ENCODE data around the gene PCGF3.

DNA sequence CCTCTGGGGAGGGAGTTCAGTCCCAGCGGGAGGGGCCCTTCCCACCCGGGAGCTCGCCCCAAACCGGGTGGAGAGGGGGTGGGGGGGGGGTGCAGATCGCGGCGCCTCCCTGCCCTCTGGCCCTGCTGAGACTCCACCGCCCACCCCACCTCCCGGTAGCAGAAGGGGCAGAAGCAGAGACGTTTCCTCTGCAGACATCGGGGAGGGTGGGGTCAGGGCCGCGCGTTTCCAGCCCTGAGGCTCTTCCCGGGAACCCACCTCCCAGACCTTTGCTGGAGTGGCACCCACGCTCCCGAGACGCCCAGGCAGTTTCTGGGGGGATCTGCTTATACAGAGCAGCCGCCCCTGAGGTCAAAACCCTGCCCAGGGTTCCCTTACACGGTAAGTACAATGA is 90.1 kb downstream of the PCGF3 start:
- TF ChIP-seq TCF7L2 (IDR thresholded peaks at IDR 0.05; ENCODE audit: low read depth, low read length) (no peak), PTRF (tag; IDR thresholded peaks at IDR 0.05) (no peak), FOXK1 (CRISPR knock-in tag; IDR thresholded peaks at IDR 0.05; ENCODE audit: borderline replicate concordance) (no peak), PHF8 (IDR thresholded peaks at IDR 0.05; ENCODE audit: borderline replicate concordance, low read length) (no peak), ELF4 (CRISPR knock-in tag; IDR thresholded peaks at IDR 0.05) (no peak), FOXA1 (IDR thresholded peaks at IDR 0.05; ENCODE audit: borderline replicate concordance) (no peak), ZNF263 (CRISPR knock-in tag; IDR thresholded peaks at IDR 0.05; ENCODE audit: borderline replicate concordance) (no peak)
- TF ChIP-seq, protein P1, sequence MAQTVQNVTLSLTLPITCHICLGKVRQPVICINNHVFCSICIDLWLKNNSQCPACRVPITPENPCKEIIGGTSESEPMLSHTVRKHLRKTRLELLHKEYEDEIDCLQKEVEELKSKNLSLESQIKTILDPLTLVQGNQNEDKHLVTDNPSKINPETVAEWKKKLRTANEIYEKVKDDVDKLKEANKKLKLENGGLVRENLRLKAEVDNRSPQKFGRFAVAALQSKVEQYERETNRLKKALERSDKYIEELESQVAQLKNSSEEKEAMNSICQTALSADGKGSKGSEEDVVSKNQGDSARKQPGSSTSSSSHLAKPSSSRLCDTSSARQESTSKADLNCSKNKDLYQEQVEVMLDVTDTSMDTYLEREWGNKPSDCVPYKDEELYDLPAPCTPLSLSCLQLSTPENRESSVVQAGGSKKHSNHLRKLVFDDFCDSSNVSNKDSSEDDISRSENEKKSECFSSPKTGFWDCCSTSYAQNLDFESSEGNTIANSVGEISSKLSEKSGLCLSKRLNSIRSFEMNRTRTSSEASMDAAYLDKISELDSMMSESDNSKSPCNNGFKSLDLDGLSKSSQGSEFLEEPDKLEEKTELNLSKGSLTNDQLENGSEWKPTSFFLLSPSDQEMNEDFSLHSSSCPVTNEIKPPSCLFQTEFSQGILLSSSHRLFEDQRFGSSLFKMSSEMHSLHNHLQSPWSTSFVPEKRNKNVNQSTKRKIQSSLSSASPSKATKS (CRISPR knock-in tag; IDR thresholded peaks at IDR 0.05): no peak

Data from K562 (cell line).